Astrocyte of the cerebellum (primary cell): ENCODE results near the gene SORCS2.

ENCODE experiments used
- DNase-seq: peaks from one replicate; pipeline ENCODE4 v3.0.0-alpha.2; 2011; ENCODE audit warnings: low read depth
- H3K4me3 ChIP-seq: 2 replicates; pipeline ENCODE4 v1.5.1; 2011; ENCODE audit warnings: mild to moderate bottlenecking, low read depth, low read length, moderate library complexity
- in situ Hi-C: cut with HindIII; loops from 2 replicates; pipeline ENCODE4 v1.10.0; 2017; ENCODE audit warnings: low sequenced_read_pairs
- TF ChIP-seq, protein P1 (sequence below): IDR thresholded peaks from 2 replicates; pipeline ENCODE4 v1.5.1; 2012; ENCODE audit warnings: low read length, low read depth, moderate library complexity, mild to moderate bottlenecking; ENCODE audit errors: missing control alignments

Gene SORCS2

GRCh38 chr4:7620086-7620813 lies 427.9 kb downstream of the SORCS2 start:
- TF ChIP-seq, protein P1, sequence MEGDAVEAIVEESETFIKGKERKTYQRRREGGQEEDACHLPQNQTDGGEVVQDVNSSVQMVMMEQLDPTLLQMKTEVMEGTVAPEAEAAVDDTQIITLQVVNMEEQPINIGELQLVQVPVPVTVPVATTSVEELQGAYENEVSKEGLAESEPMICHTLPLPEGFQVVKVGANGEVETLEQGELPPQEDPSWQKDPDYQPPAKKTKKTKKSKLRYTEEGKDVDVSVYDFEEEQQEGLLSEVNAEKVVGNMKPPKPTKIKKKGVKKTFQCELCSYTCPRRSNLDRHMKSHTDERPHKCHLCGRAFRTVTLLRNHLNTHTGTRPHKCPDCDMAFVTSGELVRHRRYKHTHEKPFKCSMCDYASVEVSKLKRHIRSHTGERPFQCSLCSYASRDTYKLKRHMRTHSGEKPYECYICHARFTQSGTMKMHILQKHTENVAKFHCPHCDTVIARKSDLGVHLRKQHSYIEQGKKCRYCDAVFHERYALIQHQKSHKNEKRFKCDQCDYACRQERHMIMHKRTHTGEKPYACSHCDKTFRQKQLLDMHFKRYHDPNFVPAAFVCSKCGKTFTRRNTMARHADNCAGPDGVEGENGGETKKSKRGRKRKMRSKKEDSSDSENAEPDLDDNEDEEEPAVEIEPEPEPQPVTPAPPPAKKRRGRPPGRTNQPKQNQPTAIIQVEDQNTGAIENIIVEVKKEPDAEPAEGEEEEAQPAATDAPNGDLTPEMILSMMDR, result no peak
- no peak overlapping the region for H3K4me3 ChIP-seq
- no peak for DNase-seq
- in situ Hi-C loops, result no loop called here

- TF ChIP-seq, protein P1, result no peak
- in situ Hi-C loops, result no loop called here
- no peak overlapping the region for H3K4me3 ChIP-seq
- DNase-seq, result no peak
Observed at GRCh38 chr4:7620814-7621176, 428.5 kb downstream of the SORCS2 start.

- no peak for DNase-seq
- H3K4me3 ChIP-seq, result no peak overlapping the region
- in situ Hi-C loops, result no loop called here
- TF ChIP-seq, protein P1, result no peak
Observed at GRCh38 chr4:7621252-7622035, 429.1 kb downstream of the SORCS2 start.

- in situ Hi-C loops, result no loop called here
- DNase-seq, result no peak
- TF ChIP-seq, protein P1, result no peak
Observed at GRCh38 chr4:7622371-7622770, 430.0 kb downstream of the SORCS2 start.

DNA sequence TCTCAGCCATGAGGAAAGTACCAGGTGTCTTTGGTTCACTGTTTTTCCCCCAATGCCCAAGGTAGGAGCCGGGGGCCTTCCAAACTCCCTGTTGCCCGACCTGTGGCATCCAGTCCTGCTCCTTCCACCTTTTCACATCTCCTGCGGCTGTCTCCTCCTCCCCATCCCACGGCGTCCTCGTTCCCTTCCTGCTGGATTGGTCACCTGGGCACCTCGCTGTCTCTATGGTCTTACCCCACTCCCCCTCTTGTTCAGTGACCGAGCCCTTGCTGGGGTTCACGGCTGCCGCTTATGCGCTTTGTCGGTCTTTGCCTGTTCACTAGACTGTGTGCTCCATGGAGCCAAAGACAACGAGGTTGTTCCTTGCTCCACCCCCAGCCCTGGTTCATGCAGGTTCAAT lies 431.1 kb downstream of the SORCS2 start:
- no peak for DNase-seq
- in situ Hi-C loops, result no loop called here
- H3K4me3 ChIP-seq, result no peak overlapping the region
- TF ChIP-seq, protein P1, result no peak

More at GRCh38 chr4:7622371-7622770, 430.0 kb downstream of the SORCS2 start:
- H3K4me3 ChIP-seq, result no peak overlapping the region

DNA sequence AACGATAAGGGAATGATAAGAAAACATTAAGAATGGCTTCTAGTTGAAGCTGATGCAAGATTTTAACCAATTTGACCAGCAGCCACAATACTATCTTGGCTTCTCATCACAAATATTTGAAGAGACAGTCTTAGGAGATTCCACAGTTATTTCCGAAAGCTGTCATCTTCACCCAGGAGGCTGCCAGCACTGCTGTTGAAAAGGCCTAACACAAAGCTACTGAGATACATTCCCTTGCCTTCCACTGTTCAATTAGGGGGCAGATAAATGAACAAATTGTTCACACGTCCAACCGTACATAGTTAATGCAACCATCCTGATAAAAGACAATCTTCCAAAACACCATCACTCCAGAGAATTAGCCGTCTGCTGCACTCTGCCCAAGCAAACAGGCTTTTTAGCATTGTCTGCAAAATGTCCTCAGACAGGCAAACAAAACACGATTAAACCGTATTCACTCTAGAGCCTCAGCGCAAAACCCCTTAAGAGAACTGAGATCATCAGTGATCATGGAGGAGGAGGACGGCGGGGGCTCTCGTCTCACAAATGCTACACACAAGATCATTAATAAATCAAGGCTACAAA lies 432.1 kb downstream of the SORCS2 start:
- in situ Hi-C loops, result no loop called here
- TF ChIP-seq, protein P1, result no peak
- no peak overlapping the region for H3K4me3 ChIP-seq
- DNase-seq, result no peak
